Gastroesophageal sphincter (tissue), 4 donors: ENCODE measurements around the gene FGF5. TPM values are rescaled to one million over a fixed set of nuclear protein-coding genes. Genes with fewer than 3 reads are reported as not detected.
A peak's percentile ranks its signal among the peaks of the same experiment; 100 is the strongest.

Experiments used
- ATAC-seq: fragments of 150-250 bp; one replicate; pipeline ENCODE4 v1.9.1; 2016; ENCODE audit warnings: mild to moderate bottlenecking, moderate library complexity
- H3K27ac ChIP-seq, 4 donors: fragments of 200-600 bp; sonication (generic) in 3 of 4; 1 replicate in 3 of 4; 2 replicates in 1 of 4; pipeline ENCODE4 v1.5.1; 2016 to 2019
- H3K27me3 ChIP-seq: fragments of 200-600 bp; sonication (generic); one replicate; pipeline ENCODE4 v1.5.1; 2019
- H3K36me3 ChIP-seq, 2 donors: fragments of 200-600 bp; sonication (generic); one replicate each; pipeline ENCODE4 v1.5.1; 2019; ENCODE audit warnings: control low read depth in 1 of 2
- H3K4me1 ChIP-seq, 3 donors: fragments of 200-600 bp; sonication (generic); 1 replicate in 2 of 3; 2 replicates in 1 of 3; pipeline ENCODE4 v1.5.1; 2016 to 2019; ENCODE audit warnings: control low read depth in 2 of 3
- H3K4me3 ChIP-seq, 2 donors: fragments of 200-600 bp; sonication (generic); one replicate each; pipeline ENCODE4 v1.5.1; 2019; ENCODE audit warnings: mild to moderate bottlenecking in 1 of 2, moderate library complexity in 1 of 2
- H3K9me3 ChIP-seq, 3 donors: fragments of 200-600 bp; sonication (generic); one replicate each; pipeline ENCODE4 v1.5.1; 2017 to 2019; ENCODE audit warnings: control low read depth in 2 of 3
- CTCF ChIP-seq, 4 experiments: fragments of 200-600 bp in 2 of 4; fragments of 450-650 bp in 2 of 4; sonication (generic) in 1 of 4; IDR thresholded peaks; one replicate each; pipeline ENCODE4 v1.5.1; 2017 to 2019; ENCODE audit warnings: antibody characterized with exemption in 4 of 4, mild to moderate bottlenecking in 2 of 4, moderate library complexity in 2 of 4
- EP300 ChIP-seq: sonication (generic); formaldehyde crosslinking; IDR thresholded peaks from one replicate; pipeline ENCODE4 v1.6.1; 2017; ENCODE audit warnings: antibody characterized with exemption, mild to moderate bottlenecking
- POLR2A ChIP-seq, 2 donors: fragments of 450-650 bp; IDR thresholded peaks; one replicate each; pipeline ENCODE4 v1.6.1; 2017; ENCODE audit warnings: antibody characterized with exemption in 2 of 2, mild to moderate bottlenecking in 2 of 2, moderate library complexity in 1 of 2
- POLR2AphosphoS5 ChIP-seq: sonication (generic); formaldehyde crosslinking; IDR thresholded peaks from one replicate; pipeline ENCODE4 v1.6.1; 2017; ENCODE audit warnings: antibody characterized with exemption
- WGBS, 2 donors: methylation state at CpG; one replicate each; pipeline ENCODE4 v1.1.5; 2018; ENCODE audit warnings: low coverage in 1 of 2; 5-methylcytosine and 5-hydroxymethylcytosine counted together
- total RNA-seq, 4 donors: library from RNA; depleted of rRNA; stranded (reverse); fragments of >200 nt; gene quantifications; one replicate each; pipeline ENCODE4 v1.1.0, GENCODE V29; 2016

FGF5 gene
- 1 to 10 TPM; 1.2 to 2.4 (median 2.0) TPM for total RNA-seq

DNA sequence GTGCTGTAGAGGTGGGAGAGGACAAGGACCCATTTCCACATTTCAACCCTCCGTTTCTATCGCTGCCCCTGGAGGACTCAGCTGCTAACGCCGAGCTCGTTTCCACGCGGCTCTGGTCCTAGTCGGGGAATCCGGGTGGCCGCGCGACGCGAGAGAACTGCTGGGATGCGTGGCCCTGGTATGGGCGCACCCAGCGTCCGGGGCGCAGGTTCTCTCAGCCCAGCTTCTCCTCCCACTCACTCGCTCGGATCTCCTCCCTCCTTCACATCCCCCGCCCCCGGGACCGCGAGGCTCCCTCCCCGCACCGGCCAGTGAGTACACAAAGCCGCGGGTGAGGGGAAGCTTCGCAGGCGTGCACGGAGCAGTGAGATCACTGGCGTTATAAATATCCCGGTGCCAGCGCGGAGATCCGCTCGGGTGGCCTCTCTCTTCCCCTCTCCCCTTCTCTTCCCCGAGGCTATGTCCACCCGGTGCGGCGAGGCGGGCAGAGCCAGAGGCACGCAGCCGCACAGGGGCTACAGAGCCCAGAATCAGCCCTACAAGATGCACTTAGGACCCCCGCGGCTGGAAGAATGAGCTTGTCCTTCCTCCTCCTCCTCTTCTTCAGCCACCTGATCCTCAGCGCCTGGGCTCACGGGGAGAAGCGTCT lies at the start of gene FGF5:
FGF5 (plus strand) TSS at position 412 of the 649 bp plus-strand sequence; CDS start at position 573, 161 bp downstream.
- H3K4me1 ChIP-seq = peaks cover 0 to 36% (median 8%) of the 10 kb centered on the region in 3 donors
- TF ChIP-seq POLR2A (IDR thresholded peaks at IDR 0.05) = peak; percentile 76 to 78
- TF ChIP-seq EP300 = no peak
- peak; percentile 79 for TF ChIP-seq POLR2AphosphoS5
- H3K27me3 ChIP-seq = peaks cover 58% of the 10 kb centered on the region
- H3K9me3 ChIP-seq = no peaks in the 10 kb centered on the region
- no peaks in the 10 kb centered on the region for H3K36me3 ChIP-seq
- peak within 1 kb of the TSS; percentile 64 to 73 for H3K4me3 ChIP-seq
- 0% methylated on average over 7 of the region's 50 CpGs; no CpG with 5 or more reads in 1 of the 2 donors for WGBS, 2 donors
- ATAC-seq = peak; percentile 90
- peak within 1 kb of the TSS; percentile 77 to 88 (median 84) for H3K27ac ChIP-seq

- TF ChIP-seq CTCF (IDR thresholded peaks at IDR 0.05) (no peak), POLR2A (IDR thresholded peaks at IDR 0.05) (no peak), EP300 (no peak)
- WGBS, 2 donors = 62 to 68% methylated on average over 5 of the region's 5 CpGs
- peaks cover 0 to 14% (median 3%) of the 10 kb centered on the region in 3 donors for H3K4me1 ChIP-seq
Measured at GRCh38 chr4:80219301-80220025, 47.0 kb upstream of the FGF5 start.

DNA sequence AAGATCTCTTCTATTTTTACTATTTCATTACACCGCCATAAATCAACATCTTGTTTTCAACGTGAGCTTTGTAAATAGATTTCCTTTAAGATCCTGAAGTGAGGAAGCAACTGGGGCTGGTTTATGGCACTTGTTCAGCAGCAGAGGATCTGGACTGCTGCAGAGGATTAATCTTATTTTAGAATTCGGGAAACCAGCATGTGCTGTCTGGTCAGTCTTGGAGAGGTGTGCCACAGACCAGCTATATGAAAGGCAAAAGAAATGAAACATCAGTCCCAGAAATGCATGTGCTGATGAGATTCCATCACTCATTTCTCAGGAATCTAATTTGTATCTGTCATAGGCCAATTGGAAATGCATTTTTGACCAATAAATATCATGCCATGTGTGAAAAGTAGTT lies 45.8 kb upstream of the FGF5 start:
- no peaks in the 10 kb centered on the region for H3K36me3 ChIP-seq
- peaks cover 0 to 7% (median 3%) of the 10 kb centered on the region in 3 donors for H3K4me1 ChIP-seq
- no peak overlapping the region for H3K4me3 ChIP-seq
- ATAC-seq = no peak
- H3K27me3 ChIP-seq = no peaks in the 10 kb centered on the region
- TF ChIP-seq POLR2AphosphoS5 (no peak), CTCF (IDR thresholded peaks at IDR 0.05) (no peak), POLR2A (IDR thresholded peaks at IDR 0.05) (no peak), EP300 (no peak)
- no peak overlapping the region for H3K27ac ChIP-seq
- H3K9me3 ChIP-seq = no peaks in the 10 kb centered on the region
- 10 to 28% methylated on average over 2 to 3 of the region's 3 CpGs for WGBS, 2 donors

More at GRCh38 chr4:80219301-80220025, 47.0 kb upstream of the FGF5 start:
- H3K9me3 ChIP-seq = no peaks in the 10 kb centered on the region
- ATAC-seq = no peak
- H3K27ac ChIP-seq = no peak overlapping the region
- H3K27me3 ChIP-seq = no peaks in the 10 kb centered on the region
- no peaks in the 10 kb centered on the region for H3K36me3 ChIP-seq
- no peak overlapping the region for H3K4me3 ChIP-seq

DNA sequence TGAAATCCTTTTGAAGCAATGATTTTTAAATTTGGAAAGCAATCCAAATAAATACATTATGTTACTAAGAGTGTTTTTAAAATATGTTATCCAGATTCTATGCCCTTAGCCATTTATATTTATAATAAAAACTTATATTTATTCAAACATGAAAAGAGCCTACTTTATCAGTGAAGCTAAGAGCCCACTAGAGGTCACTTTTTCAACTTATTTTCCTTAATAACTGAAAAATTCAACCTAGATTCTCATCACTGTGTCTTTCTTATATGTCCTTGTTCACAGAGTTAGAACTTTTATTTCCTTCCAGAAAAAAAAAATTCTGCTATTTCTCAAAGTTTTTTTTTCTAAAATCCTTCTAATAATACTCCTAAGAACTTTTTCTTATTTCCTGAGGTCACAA lies 45.3 kb upstream of the FGF5 start:
- no peaks in the 10 kb centered on the region for H3K36me3 ChIP-seq
- no peaks in the 10 kb centered on the region for H3K27me3 ChIP-seq
- ATAC-seq = no peak

GRCh38 chr4:80225595-80225994 lies 40.9 kb upstream of the FGF5 start:
- ATAC-seq = no peak
- Histone ChIP-seq H3K36me3 (no peaks in the 10 kb centered on the region), H3K4me3 (no peak overlapping the region), H3K9me3 (no peaks in the 10 kb centered on the region), H3K27me3 (no peaks in the 10 kb centered on the region), H3K4me1 (no peaks in the 10 kb centered on the region), H3K27ac (no peak overlapping the region)
- no peak for TF ChIP-seq POLR2A (IDR thresholded peaks at IDR 0.05)
- TF ChIP-seq CTCF (IDR thresholded peaks at IDR 0.05) = no peak
- no peak for TF ChIP-seq EP300
- TF ChIP-seq POLR2AphosphoS5 = no peak
- WGBS, 2 donors = 71 to 96% methylated on average over 2 of the region's 2 CpGs

More for the DNA sequence above, 45.3 kb upstream of the FGF5 start:
- no peak overlapping the region for H3K27ac ChIP-seq
- TF ChIP-seq CTCF (IDR thresholded peaks at IDR 0.05) (peak; percentile 29 to 41 (median 34)), POLR2AphosphoS5 (no peak), EP300 (no peak), POLR2A (IDR thresholded peaks at IDR 0.05) (no peak)
- H3K4me1 ChIP-seq = peaks cover 0 to 3% (median 2%) of the 10 kb centered on the region in 3 donors
- H3K9me3 ChIP-seq = no peaks in the 10 kb centered on the region
- no peak overlapping the region for H3K4me3 ChIP-seq
